Measurements from ENCODE around the gene KMT2C. TPM values are rescaled to one million over a fixed set of nuclear protein-coding genes. Genes with fewer than 3 reads are reported as not detected.
A peak's percentile ranks its signal among the peaks of the same experiment; 100 is the strongest.
"Not testable (repeated sequence)": the region's sequence is repeated elsewhere in the genome, so short reads cannot be mapped to it uniquely, and the experiment has no call there.

KMT2C gene
- polyA plus RNA-seq, 1 donor = 50.1 TPM

DNA sequence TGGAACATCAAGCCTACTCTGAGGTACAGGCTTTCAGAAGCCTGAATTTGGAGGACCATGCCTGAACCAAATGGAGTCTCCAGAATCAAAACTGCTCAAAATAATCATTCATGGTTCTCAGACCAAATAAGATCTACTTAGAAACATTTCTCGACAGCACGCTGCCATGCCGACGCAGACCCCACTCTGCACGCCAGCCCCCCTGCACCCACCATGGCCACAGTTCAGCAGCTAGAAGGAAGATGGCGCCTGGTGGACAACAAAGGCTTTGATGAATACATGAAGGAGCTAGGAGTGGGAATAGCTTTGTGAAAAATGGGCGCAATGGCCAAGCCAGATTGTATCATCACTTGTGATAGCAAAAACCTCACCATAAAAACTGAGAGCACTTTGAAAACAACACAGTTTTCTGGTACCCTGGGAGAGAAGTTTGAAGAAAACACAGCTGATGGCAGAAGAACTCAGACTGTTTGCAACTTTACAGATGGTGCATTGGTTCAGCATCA, 6.6 kb upstream of the KMT2C start:
- DNase-seq = no peak

DNA sequence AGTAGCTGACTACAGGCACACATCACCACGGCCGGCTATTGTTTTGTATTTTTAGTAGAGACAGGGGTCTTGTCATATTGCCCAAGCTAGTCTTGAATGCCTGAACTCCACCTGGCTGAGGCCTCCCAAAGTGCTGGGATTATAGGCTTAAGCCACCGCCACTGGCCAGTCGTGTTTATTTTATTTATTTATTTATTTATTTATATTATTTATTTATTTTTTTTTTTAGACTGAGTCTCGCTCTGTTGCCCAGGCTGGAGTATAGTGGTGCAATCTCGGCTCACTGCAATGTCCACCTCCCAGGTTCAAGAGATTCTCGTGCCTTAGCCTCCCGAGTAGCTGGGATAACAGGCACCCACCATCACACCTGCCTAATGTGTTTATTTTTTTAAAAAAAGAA, 6.0 kb upstream of the KMT2C start:
- DNase-seq = not testable (repeated sequence)

DNA sequence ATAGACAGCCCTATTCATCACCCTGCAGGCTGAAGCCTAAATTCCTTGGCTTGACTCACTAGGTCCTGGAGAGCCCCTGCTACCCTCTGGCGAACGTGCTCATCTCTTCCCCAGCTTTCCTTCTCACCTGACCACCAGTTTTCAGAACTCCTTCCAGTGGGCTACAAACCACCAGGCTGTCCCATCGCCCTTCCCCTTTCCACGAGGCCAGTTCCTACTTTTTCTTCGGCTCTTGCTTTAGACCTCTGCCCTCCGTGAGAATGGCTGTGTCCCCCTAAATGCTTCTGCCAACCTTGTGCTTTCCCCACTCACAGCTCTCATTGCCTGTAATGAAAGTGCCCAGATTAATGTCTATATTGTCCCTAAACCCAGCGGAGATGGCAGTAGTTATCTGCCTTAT, 5.4 kb upstream of the KMT2C start:
- DNase-seq = not testable (repeated sequence)

DNA sequence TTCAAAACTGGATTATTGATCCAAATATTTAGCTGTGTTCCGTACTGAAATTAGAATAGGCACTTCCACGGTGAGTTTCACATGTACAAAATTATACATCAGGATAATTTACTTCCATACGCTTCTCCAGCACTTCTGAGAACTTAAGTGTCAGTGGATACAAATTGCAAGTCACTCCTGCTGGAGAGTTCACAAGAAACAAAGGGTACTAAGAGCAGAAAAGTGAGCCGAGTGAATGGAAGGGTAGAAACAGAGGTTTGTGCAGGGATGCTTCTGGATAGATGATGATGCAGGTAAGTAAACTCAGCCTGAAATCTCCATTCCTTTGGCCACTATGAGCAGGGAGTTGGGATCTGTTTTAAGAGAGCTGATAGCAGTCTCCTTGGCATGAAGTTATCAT, 2.2 kb upstream of the KMT2C start:
- not testable (repeated sequence) for DNase-seq

DNA sequence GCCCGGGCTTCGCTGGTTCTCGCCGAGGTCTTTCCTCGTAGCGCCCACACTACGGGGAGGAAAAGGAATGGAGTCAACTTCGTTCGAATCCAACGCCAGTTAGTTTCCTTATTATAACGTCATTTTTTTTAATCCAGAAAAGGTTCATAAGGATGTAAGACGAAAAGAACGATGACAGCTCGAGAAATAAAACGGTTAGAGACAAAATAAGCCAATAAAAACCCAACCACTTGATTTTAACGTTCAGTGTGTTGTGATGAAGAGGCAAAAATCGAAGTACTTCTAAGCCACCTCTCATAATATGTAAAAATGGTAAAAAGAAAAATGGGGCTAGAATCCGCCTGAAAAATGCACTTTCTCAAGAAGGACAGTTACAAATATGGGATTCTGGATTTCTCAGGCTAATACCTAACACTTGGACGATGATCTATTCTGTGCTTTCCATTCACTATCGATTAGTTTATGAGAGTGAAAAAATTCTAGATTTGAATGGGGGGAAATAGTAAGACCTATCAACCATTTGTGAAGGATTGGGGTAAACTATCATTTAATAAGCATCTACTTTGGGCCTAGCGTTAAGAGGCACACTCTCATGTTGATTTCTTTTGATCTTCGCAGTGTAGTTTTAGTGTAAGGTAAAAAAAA, 1.2 kb upstream of the KMT2C start:
- not testable (repeated sequence) for DNase-seq

DNA sequence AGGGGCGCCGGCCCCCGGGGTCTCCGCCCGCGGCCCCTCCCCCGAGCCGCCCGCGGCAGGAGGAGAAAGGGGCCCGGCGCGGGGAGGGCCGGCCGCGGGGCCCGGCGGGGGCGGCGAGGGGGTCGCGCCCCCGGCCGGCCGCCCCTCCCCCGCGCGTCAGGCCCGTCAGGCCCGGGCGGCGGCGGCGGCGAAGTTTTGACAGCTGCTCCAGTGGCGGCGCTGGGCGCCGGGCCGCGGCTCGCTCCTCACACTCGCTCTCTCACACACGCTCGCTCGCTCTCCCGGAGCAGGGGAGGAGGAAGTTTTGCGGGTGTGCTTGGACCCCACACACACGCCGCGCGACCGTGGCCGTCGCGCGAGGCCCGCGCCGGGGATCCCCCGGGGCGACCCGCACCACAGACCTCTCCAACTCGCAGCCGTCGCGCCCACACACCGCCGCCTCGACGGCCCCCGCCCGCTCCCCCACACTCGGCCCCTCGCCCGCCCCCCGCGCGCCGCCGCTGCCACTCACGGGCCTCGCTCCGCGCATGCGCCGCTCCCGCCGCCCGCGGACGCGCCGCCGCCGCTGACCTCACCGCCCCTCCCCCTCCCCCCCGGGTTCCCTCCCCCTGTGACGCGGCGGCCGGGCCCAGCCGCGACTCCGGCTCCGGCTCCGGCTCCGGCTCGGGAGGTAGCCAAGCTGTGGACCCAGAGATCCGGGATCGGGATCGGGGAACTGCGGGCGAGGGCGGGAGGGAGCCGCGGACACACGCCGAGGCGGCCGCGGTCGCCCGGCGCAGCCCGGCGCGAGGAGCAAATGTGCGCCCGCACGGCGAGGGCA, 518 bp upstream of the KMT2C start:
- peak; percentile 93 for DNase-seq

DNA sequence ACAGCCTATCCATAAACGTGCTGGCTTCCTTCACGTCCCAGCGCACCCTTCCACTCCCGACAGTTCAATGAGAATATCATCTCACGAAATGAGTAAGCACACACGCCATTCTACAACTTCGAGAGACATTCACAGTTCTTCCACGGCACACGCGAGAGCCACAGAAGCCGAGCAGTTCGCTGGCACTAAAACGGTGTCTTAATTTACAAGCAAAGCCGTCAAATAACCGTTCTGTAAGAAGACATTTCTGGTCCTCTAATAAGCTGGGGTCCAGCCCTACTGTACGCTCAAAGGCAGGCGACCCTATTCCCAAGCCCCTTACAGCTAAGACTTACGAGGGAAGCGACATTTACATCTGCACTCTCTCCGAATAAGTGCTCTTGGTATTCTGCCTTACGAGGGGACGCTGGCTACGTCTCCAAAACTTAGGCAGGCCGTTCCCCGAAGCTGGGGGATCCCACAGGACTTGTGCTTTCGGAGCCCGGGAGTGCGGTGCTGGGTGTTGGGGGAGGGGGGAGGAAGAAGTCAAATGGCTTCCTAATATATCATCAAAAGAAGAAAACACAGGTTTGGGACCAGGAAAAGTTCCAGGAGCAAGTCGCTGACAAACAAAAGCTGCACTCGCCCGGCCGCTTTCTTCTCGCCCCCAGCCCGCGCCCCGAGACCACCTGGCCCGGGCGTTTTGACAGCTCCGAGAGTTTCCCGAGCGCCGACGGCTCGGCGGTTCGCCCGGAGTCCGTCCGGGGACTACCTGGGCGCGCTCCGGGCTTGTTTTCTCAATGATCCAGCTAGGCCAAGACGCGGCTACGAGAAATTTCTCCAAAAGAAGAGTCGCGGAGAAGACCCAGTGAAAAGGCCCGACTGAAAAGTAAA, 1.1 kb downstream of the KMT2C start:
- peak; percentile 34 for DNase-seq

DNA sequence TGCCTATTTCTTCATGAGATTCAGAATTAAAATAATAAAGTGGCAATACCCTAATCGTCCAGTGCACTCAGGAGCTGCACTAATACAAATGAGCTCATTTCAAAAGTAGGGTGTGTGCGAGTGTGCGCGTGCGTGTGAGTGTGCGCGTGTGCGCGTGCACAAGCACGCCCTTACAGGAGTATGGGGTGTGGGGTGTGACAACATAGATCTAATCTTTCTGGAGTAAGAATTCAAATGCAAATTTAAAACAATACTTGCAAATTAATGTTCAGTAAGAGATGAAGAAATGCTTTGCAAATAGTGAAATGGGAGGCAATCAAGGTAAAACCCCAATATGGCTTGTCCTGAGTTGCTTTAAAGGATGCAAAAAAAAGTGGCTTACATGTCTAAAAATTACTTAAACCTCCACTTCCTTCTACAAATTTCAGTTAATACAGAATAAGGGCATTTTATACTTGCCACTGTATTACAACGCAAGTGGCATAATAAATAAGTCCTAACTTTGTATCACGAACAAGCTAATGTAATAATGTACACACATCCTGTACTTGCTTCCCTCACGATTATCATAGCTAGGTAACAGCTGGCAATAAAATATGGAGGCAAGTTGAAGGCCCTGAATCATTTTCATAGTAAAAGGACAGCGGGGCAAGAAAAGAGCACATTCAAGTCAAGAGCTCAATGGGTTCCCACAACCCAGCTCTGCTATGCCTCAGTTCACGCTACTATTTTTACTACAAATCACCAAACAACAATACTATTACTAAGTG, 1.9 kb downstream of the KMT2C start:
- DNase-seq = peak; percentile 36

DNA sequence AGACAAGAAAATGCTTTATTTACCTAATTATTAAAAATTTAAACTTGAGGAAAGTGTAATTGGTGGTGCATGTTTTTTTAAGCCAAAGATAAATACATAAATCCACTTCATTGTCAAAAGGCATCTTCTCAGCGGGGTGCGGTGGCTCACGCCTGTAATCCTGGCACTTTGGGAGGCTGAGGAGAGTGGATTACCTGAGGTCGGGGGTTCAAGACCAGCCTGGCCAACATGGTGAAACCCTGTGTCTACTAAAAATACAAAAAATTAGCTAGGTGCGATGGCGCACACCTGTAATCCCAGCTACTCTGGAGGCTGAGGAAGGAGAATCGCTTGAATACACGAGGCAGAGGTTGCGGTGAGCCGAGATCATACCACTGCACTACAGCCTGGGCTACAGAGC, 3.1 kb downstream of the KMT2C start:
- not testable (repeated sequence) for DNase-seq

DNA sequence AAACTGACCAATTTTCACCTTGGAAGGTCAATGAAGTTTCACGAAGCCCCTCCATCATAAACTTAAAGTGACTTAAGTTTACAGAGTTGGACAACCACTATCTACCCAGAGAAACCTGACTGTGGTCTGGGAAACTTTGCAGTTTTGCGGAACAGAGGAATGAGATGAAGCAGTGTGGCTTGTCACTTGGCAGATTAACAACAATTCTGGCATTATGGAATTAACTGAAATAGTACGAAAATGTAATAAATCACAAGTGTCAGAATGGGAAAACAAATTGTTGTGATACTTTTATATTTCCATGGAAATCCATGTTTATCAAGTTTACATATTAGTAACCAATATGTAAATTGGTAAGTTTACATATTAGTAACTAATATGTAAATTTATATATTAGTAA, 4.9 kb downstream of the KMT2C start:
- no peak for DNase-seq

DNA sequence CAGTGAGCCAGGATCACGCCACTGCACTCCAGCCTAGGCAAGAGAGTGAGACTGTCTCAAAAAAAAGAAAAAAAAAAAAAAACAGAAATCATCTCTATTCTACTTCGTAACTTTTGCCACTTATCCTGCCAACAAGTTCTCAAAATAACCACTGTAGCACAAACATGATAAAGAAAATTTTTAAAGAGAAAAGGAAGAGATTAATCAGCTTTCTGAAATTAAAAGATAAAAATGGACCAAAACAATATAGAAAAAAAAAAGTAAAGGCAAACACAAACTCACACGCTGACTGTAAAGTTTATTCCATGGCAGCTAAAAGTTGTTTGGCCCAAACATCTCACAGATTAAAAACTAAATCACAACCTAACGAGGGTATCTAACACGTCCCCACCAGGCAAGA, 5.7 kb downstream of the KMT2C start:
- DNase-seq = not testable (repeated sequence)

DNA sequence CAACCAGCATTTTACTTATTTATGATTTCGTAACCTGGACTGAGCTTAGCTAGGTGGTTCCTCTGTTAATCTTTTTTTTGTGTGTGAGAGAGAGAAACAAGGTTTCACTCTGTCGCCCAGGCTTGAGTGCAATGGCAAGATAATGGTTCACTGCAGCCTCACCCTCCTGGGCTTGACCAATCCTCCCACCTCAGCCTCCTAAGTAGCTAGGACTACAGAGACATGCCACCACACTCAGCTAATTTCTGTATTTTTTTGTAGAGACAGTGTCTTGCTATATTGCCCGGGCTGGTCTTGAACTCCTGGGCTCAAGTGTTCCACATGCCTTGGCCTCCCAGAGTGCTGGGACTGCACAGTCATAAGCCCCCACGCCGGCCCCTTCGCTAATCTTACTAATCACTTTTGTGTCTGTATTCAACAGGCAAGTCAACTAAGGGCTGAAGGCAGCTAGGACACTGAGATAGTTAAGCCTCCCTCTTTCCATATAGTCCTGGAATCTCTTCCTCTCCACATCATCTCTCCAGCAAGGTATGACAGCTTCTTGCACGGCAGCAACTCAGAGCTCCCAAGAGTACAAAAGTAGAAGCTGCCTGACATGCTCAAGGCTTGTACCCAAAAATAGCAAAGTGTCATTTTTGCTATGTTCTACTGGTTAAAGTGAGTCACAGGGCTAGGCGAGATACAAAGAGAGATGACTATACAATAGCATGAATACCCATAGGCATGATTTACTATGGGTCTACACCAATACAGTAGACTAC, 11.3 kb downstream of the KMT2C start:
- DNase-seq = no peak

DNA sequence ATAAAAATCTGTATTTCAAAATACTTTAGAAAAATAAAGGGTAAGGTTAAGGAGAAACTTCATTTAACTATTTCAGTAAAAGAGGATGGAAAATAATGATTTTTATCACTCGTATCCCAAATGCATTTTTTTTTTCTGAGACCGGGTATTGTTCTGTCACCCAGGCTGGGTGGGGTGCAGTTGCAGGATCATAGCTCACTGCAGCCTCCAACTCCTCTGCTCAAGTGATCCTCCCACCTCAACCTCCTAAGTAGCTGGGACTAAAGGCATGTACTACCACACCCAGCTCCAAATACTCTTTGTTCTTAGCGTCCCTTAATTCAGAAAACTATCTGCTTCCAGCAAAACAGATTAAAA, 11.8 kb downstream of the KMT2C start:
- DNase-seq = no peak

DNA sequence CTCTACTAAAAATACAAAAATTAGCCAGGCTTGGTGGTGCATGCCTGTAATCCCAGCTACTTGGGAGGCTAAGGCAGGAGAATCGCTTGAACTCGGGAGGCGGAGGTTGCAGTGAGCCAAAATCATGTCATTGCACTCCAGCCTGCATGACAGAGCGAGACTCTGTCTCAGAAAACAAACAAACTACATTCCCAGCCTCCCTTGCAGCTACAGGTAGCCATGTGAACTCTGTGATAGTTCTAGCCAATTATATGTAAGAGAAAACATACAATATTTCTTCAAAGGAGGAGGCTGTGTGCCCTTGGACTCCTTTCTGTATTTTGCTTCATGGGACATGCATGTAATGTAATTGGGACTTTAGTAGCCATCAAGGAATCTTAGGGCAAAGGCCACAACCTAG, 12.6 kb downstream of the KMT2C start:
- DNase-seq = not testable (repeated sequence)

DNA sequence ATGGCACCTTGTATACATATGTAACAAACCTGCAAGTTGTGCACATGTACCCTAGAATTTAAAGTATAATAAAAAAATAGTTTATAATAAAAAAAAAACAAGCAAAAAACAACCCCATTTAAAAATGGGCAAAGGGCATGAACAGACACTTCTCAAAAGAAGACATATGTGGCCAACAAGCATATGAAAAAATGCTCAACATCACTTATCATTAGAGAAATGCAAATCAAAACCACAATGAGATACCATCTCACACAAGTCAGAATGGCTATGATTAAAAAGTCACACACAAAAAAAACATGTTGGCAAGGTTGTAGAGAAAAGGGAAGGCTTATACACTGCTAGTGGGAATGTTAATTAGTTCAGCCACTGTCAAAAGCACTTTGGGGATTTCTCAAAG, 14.9 kb downstream of the KMT2C start:
- DNase-seq = not testable (repeated sequence)

DNA sequence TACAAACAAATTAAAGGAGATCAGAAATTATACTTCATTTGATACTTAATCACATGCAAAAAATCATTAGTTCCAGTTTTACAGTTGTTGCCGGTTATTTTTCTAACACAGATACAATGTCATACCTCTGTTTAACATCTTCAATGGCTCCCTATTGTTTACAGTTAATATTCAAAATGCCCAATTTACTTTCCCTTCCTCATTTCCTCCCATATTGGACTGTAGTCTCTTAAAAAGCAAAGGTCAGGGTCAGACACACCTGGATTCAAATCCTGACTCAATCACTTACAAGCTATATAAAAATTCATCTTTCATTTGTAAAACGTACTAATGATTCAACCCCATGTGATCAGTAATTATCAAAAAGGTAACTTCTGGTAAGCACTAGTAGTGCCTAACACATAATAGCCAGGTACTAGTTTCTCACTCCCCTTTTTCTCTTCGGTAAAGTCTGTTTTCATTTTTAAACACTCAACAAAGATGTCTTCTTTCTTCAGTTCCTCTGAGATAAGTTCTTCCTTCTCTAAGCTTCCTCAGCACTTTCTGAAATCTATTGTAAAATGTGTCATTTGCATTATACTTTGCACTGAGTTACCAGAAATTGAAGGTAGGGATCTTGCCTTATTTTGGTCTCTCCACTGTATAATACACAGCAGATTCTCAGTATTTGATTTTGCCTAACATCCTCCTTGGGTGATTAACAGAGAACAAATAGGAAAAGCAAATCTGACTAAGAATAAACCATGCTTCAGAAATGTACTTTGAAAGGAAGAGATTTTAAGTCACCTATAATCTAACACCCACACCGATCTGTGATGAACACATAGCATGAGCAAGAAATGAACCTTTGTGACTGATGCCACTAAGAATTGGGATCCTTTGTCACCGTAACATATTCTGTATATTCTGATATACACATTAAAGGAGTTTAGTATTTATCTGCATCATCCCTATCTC, 16.1 kb downstream of the KMT2C start:
- no peak for DNase-seq

DNA sequence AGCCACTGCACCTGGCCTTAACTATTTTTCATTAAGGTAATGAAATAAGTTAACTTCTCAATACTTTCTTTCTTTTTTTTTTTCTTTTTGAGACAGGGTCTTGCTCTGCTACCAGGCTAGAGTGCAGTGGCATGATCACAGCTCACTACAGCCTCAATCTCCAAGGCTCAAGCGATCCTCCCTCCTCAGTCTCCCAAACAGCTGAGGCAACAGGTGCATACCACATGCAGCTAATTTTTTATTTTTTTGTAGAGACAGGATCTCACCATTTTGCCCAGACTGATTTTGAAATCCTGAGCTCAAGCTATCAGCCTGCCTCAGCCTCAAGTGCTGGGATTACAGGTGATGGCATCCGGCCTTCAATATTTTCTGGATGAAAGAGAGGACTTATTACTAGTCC, 21.0 kb downstream of the KMT2C start:
- DNase-seq = no peak

DNA sequence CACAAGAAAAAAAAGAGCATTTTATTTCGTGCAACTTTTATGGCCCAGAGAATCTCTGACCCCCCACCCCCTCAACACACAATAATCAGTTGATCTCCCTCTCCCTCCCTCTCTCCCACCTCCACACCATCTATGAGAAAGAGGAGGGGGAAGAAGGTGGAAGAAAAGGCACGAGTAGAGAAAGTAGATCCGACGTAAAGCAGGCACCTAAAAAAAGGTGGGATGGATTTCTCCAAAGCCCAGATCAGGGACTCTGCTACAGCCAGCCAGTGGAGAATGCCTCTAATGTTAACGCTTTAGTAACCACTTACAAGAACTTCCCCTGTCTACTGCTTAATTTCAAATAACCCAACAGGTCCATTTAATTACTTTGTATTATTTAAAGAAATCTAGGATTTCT, 24.4 kb downstream of the KMT2C start:
- DNase-seq = peak; percentile 54

DNA sequence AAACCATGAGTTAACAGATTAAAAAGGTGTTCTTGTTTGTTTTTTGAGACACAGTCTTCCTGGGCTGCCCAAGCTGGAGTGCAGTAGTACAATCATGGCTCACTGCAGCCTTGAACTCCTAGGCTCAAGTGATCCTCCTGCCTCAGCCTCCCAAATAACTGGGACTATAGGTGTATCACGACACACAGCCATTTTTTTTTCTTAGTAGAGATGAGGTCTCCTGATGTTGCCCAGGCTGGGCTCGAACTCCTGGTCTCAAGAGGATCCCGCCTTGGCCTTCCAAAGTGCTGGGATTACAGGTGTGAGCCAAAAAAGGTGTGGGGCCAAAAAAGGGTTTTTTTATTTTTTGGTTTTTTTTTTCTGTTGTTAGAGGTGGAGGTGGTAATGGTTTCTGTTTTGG, 29.3 kb downstream of the KMT2C start:
- no peak for DNase-seq

DNA sequence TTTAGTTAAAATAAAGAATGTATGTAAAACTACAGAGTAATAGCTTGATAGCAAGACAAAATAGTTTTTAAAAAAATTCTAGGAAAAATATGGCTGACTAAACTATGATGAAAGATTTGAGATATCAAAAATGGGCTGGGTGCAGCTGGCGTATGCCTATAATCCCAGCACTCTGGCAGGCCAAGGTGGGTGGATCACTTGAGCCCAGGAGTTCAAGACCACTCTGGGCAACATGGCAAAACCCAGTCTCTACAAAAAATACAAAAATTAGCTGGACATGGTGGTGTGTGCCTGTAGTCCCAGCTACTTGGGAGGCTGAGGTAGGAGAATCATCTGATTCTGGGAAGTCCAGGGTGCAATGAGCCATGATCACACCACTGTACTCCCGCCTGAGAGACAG, 29.8 kb downstream of the KMT2C start:
- not testable (repeated sequence) for DNase-seq
